CD14-positive monocyte (primary cell): ENCODE data around the gene MT4. TPM values are rescaled to one million over a fixed set of nuclear protein-coding genes. Genes with fewer than 3 reads are reported as not detected.

Source experiments
- DNase-seq, 3 donors: peaks; one replicate each; pipeline ENCODE4 v3.0.0-alpha.2; 2011 to 2022
- H2AFZ ChIP-seq: 2 replicates; pipeline ENCODE4 v1.6.0; 2012; ENCODE audit warnings: mild to moderate bottlenecking, low read depth, low read length, inconsistent platforms; ENCODE audit not compliant: insufficient read depth, poor library complexity, severe bottlenecking
- H3K27ac ChIP-seq, 2 donors: 1 replicate in 1 of 2; 2 replicates in 1 of 2; pipeline ENCODE4 v1.5.1; 2012 to 2013; ENCODE audit warnings: low read length in 2 of 2, control low read depth in 1 of 2, inconsistent platforms in 1 of 2, low read depth in 1 of 2, mild to moderate bottlenecking in 1 of 2
- H3K27me3 ChIP-seq, 2 donors: one replicate each; pipeline versions ENCODE4 v1.6.0 to v1.6.1; 2011 to 2013; ENCODE audit warnings: low read length in 2 of 2; ENCODE audit not compliant: control insufficient read depth in 2 of 2, insufficient read depth in 2 of 2
- H3K36me3 ChIP-seq, 2 donors: replicated peaks in 1 of 2; 1 replicate in 1 of 2; 2 replicates in 1 of 2; pipeline versions ENCODE4 v1.5.1 to v1.6.1; 2012 to 2013; ENCODE audit warnings: low read length in 2 of 2, control low read depth in 1 of 2, inconsistent platforms in 1 of 2, mild to moderate bottlenecking in 1 of 2; ENCODE audit not compliant: insufficient read depth in 2 of 2, control insufficient read depth in 1 of 2
- H3K4me1 ChIP-seq, 2 donors: 1 replicate in 1 of 2; 2 replicates in 1 of 2; pipeline versions ENCODE4 v1.5.1 to v1.6.1; 2012 to 2013; ENCODE audit warnings: low read length in 2 of 2, control low read depth in 1 of 2, inconsistent platforms in 1 of 2, mild to moderate bottlenecking in 1 of 2, moderate library complexity in 1 of 2; ENCODE audit not compliant: insufficient read depth in 2 of 2, control insufficient read depth in 1 of 2
- H3K4me2 ChIP-seq: replicated peaks from 2 replicates; pipeline ENCODE3; 2012; ENCODE audit warnings: low read length, moderate library complexity, mild to moderate bottlenecking; ENCODE audit not compliant: poor library complexity, severe bottlenecking; ENCODE audit errors: extremely low read depth
- H3K4me3 ChIP-seq, 3 experiments: fragments of 200-600 bp in 1 of 3; sonication (generic) in 1 of 3; replicated peaks in 1 of 3; 1 replicate in 2 of 3; 2 replicates in 1 of 3; pipeline ENCODE4 v1.5.1; 2011 to 2013; ENCODE audit warnings: low read length in 3 of 3, mild to moderate bottlenecking in 3 of 3, control low read depth in 2 of 3, low read depth in 2 of 3, inconsistent platforms in 1 of 3, moderate library complexity in 1 of 3
- H3K79me2 ChIP-seq: 2 replicates; pipeline ENCODE4 v1.6.0; 2012; ENCODE audit warnings: mild to moderate bottlenecking, control low read depth, inconsistent platforms, low read length, moderate library complexity; ENCODE audit not compliant: insufficient read depth
- H3K9ac ChIP-seq: 2 replicates; pipeline ENCODE4 v1.6.0; 2017; ENCODE audit warnings: low read length, mild to moderate bottlenecking; ENCODE audit not compliant: insufficient read depth, poor library complexity, severe bottlenecking
- H3K9me3 ChIP-seq, 2 donors: replicated peaks in 1 of 2; 1 replicate in 1 of 2; 2 replicates in 1 of 2; pipeline versions ENCODE4 v1.5.1 to v1.6.1; 2012 to 2013; ENCODE audit warnings: low read length in 2 of 2, control low read depth in 1 of 2; ENCODE audit not compliant: control insufficient read depth in 1 of 2, insufficient read depth in 1 of 2
- H4K20me1 ChIP-seq: 2 replicates; pipeline ENCODE4 v1.6.0; 2012; ENCODE audit warnings: mild to moderate bottlenecking, low read length, control low read depth, moderate library complexity; ENCODE audit not compliant: insufficient read depth
- H3K27ac Mint-ChIP-seq, 7 donors: one replicate each; pipeline ENCODE4 v1.8.0; 2020; ENCODE audit warnings: mild to moderate bottlenecking in 7 of 7, mixed read lengths in 7 of 7, moderate library complexity in 6 of 7, inconsistent platforms in 2 of 7
- H3K27me3 Mint-ChIP-seq, 3 donors: one replicate each; pipeline ENCODE4 v1.8.0; 2021 to 2022; ENCODE audit warnings: low read depth in 3 of 3, mild to moderate bottlenecking in 3 of 3, mixed read lengths in 3 of 3, moderate library complexity in 3 of 3, inconsistent platforms in 1 of 3
- H3K36me3 Mint-ChIP-seq, 2 donors: one replicate each; pipeline ENCODE4 v1.8.0; 2020; ENCODE audit warnings: mixed read lengths in 2 of 2, inconsistent platforms in 1 of 2, mild to moderate bottlenecking in 1 of 2
- H3K4me1 Mint-ChIP-seq: one replicate; pipeline ENCODE4 v1.8.0; 2020; ENCODE audit warnings: mild to moderate bottlenecking, mixed read lengths
- H3K4me3 Mint-ChIP-seq, 2 donors: one replicate each; pipeline ENCODE4 v1.8.0; 2020; ENCODE audit warnings: mild to moderate bottlenecking in 2 of 2, mixed read lengths in 2 of 2, moderate library complexity in 1 of 2
- H3K9me3 Mint-ChIP-seq, 7 donors: one replicate each; pipeline ENCODE4 v1.8.0; 2020 to 2022; ENCODE audit warnings: mixed read lengths in 7 of 7, mild to moderate bottlenecking in 6 of 7, moderate library complexity in 6 of 7, inconsistent platforms in 2 of 7
- WGBS: methylation state at CpG from one replicate; pipeline ENCODE4 v1.1.5; 2013; ENCODE audit warnings: missing lambda C conversion rate; ENCODE audit not compliant: insufficient coverage; 5-methylcytosine and 5-hydroxymethylcytosine counted together
- intact Hi-C, 2 donors: fragments of 100-400 bp; cut with micrococcal nuclease; formaldehyde crosslinking; loops; one replicate each; pipeline versions ENCODE4 v1.15.0 to v1.15.1; 2023
- polyA plus RNA-seq, 3 donors: library from polyadenylated mRNA; depleted of rRNA in 1 of 3; unstranded in 2 of 3; stranded (reverse) in 1 of 3; fragments of 300-500 nt in 2 of 3; fragments of >200 nt in 1 of 3; fragmentation: Illumina TruSeq in 2 of 3; gene quantifications; 1 replicate in 2 of 3; 2 replicates in 1 of 3; pipeline ENCODE4 v1.2.3, GENCODE V29; 2012 to 2021
- TF ChIP-seq, protein P1 (sequence below): fragments of 200-600 bp; IDR thresholded peaks from one replicate; pipeline ENCODE4 v1.8.0; 2022; ENCODE audit warnings: antibody characterized with exemption, mild to moderate bottlenecking

MT4 gene
- polyA plus RNA-seq, 3 donors: not detected

DNA sequence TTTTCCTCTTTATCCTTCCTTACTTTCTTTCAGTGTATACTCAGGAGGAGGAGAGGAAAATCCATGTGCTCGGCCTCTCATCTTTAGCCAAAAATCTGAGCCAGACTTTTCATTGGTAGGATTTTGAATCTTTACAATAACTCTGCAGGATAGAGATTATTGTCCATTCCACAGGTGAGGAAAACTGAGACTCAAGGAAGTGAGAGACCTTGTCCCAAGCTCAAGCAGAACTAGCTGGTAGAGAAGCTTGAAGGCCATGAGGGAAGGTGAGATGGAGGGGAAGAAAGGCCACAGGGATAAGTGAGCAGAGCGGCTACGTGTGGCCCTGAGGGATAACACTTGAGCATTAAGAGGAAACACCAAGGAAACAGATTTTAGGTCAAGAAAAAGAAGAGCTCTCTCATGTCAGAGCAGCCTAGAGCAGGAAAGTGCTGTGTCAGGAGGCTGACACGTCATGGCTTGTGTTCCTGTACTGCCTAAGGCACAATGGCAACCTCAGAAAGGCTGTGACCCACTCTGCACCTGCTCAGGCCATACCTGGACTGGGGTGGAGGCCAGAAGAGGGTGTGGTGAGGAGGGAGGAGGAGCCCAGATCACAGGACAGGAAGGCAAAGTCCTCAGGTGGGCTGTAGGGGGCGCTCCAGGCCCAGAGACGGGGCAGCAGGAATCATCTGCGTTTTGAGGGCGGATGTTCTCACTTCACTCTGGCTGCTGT is 11.9 kb downstream of the MT4 start:
- Mint-ChIP-seq H3K4me1 (no peaks in the 10 kb centered on the region), H3K36me3 (no peaks in the 10 kb centered on the region), H3K27me3 (peaks cover 5 to 11% (median 6%) of the 10 kb centered on the region in 3 donors), H3K27ac (peak overlapping the region in 1 of 7 donors; percentile 52), H3K9me3 (peaks cover 0 to 9% (median 4%) of the 10 kb centered on the region in 7 donors), H3K4me3 (no peak overlapping the region)
- intact Hi-C loops: loop anchor here (2.0 to 5.0 kb wide), 2 partner anchors 126 kb away; no protein-coding TSS in a partner anchor
- Histone ChIP-seq H4K20me1 (no peaks in the 10 kb centered on the region), H3K36me3 (no peaks in the 10 kb centered on the region), H3K79me2 (no peaks in the 10 kb centered on the region), H2AFZ (no peak overlapping the region), H3K4me2 (no peak overlapping the region), H3K9me3 (no peaks in the 10 kb centered on the region), H3K9ac (no peak overlapping the region), H3K27ac (no peak overlapping the region), H3K4me3 (no peak overlapping the region), H3K27me3 (no peaks in the 10 kb centered on the region), H3K4me1 (no peaks in the 10 kb centered on the region)
- WGBS: 11% methylated on average over 6 of the region's 8 CpGs
- peak; percentile 51 to 65 (median 59) for DNase-seq
- TF ChIP-seq, protein P1, sequence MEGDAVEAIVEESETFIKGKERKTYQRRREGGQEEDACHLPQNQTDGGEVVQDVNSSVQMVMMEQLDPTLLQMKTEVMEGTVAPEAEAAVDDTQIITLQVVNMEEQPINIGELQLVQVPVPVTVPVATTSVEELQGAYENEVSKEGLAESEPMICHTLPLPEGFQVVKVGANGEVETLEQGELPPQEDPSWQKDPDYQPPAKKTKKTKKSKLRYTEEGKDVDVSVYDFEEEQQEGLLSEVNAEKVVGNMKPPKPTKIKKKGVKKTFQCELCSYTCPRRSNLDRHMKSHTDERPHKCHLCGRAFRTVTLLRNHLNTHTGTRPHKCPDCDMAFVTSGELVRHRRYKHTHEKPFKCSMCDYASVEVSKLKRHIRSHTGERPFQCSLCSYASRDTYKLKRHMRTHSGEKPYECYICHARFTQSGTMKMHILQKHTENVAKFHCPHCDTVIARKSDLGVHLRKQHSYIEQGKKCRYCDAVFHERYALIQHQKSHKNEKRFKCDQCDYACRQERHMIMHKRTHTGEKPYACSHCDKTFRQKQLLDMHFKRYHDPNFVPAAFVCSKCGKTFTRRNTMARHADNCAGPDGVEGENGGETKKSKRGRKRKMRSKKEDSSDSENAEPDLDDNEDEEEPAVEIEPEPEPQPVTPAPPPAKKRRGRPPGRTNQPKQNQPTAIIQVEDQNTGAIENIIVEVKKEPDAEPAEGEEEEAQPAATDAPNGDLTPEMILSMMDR: peak; percentile 78

DNA sequence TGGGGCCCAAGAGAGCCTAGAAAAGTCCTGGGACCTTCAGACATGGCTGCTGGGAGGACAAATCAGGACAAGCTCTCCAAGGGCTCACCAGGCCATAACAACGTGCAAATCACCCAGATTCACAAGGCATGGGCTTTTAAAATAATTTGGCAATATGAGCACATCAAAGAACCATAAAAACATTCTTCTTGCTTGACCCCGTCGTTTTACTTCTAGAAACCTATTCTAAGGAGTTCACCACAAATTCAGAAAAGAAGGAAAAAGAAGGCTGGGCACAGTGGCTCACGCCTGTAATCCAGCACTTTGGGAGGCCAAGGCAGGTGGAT is 12.4 kb downstream of the MT4 start:
- Histone ChIP-seq H3K9me3 (no peaks in the 10 kb centered on the region), H3K36me3 (no peaks in the 10 kb centered on the region), H3K4me3 (no peak overlapping the region), H3K27me3 (no peaks in the 10 kb centered on the region), H3K4me2 (no peak overlapping the region), H3K79me2 (no peaks in the 10 kb centered on the region), H2AFZ (no peak overlapping the region), H3K9ac (no peak overlapping the region), H3K4me1 (no peaks in the 10 kb centered on the region), H4K20me1 (no peaks in the 10 kb centered on the region), H3K27ac (no peak overlapping the region)
- intact Hi-C loops: loop anchor here (2.0 to 5.0 kb wide), 2 partner anchors 125 to 126 kb away; no protein-coding TSS in a partner anchor
- Mint-ChIP-seq H3K4me1 (no peaks in the 10 kb centered on the region), H3K9me3 (peaks cover 0 to 9% (median 4%) of the 10 kb centered on the region in 7 donors), H3K36me3 (no peaks in the 10 kb centered on the region), H3K4me3 (no peak overlapping the region), H3K27ac (no peak overlapping the region), H3K27me3 (peaks cover 7 to 16% (median 7%) of the 10 kb centered on the region in 3 donors)
- TF ChIP-seq, protein P1: peak; percentile 40
- 64% methylated on average over 3 of the region's 4 CpGs for WGBS
- no peak for DNase-seq
